ENCODE measurements around the gene RAB9A. TPM values are rescaled to one million over a fixed set of nuclear protein-coding genes. Genes with fewer than 3 reads are reported as not detected.

Gene RAB9A
- total and polyA plus RNA-seq, 11 donors: 6.8 to 34.2 (median 21.7) TPM

- intact Hi-C loops (cut with DNase I): loop anchor here in 3 of 10 donors (5.0 to 10.0 kb wide), 3 partner anchors 35 to 78 kb away; partner anchors contain the start of genes RAB9A (in 1 of the 3) and TCEANC (in 1 of the 3)
- ATAC-seq (no peak), DNase-seq (no peak)
- 59 to 70% (median 65%) methylated on average over 7 of the region's 7 CpGs for WGBS, 4 donors
- Histone ChIP-seq H3K27ac (peak overlapping the region in 2 of 12 donors; percentile 8 to 91), H3K4me1 (peaks cover 0 to 38% (median 7%) of the 10 kb centered on the region in 12 donors), H3K4me3 (peak overlapping the region in 1 of 12 donors; percentile 3), H3K9me3 (no peaks in the 10 kb centered on the region), H3K36me3 (peaks cover 0 to 12% (median 0%) of the 10 kb centered on the region in 9 donors), H3K27me3 (peaks cover 0 to 22% (median 0%) of the 10 kb centered on the region in 9 donors)
- TF ChIP-seq POLR2A (IDR thresholded peaks at IDR 0.05): no peak
- no peak for TF ChIP-seq CTCF (IDR thresholded peaks at IDR 0.05)
These were observed 43.5 kb downstream of the RAB9A start for GRCh38 chrX:13732246-13733067.

- intact Hi-C loops (cut with DNase I): loop anchor here in 3 of 10 donors (5.0 to 10.0 kb wide), 3 partner anchors 36 to 79 kb away; partner anchors contain the start of genes RAB9A (in 1 of the 3) and TCEANC (in 1 of the 3)
- Histone ChIP-seq H3K27ac (peak overlapping the region in 6 of 12 donors; percentile 81 to 94 (median 90)), H3K4me1 (peaks cover 0 to 38% (median 7%) of the 10 kb centered on the region in 12 donors), H3K9me3 (no peaks in the 10 kb centered on the region), H3K36me3 (peaks cover 0 to 22% (median under 1%) of the 10 kb centered on the region in 9 donors), H3K27me3 (peaks cover 0 to 22% (median 0%) of the 10 kb centered on the region in 9 donors), H3K4me3 (peak overlapping the region in 11 of 12 donors; percentile 47 to 91 (median 82))
- DNase-seq: no peak
- no peak for ATAC-seq
- TF ChIP-seq CTCF (IDR thresholded peaks at IDR 0.05): no peak
- no peak for TF ChIP-seq POLR2A (IDR thresholded peaks at IDR 0.05)
- 17 to 48% (median 34%) methylated on average over 4 of the region's 4 CpGs for WGBS, 4 donors
These were observed 44.6 kb downstream of the RAB9A start for GRCh38 chrX:13733506-13733905.

- H3K36me3 ChIP-seq: peaks cover 0 to 32% (median 5%) of the 10 kb centered on the region in 9 donors
- WGBS, 4 donors: 1 to 7% (median 2%) methylated on average over 40 to 75 of the region's 75 CpGs
- H3K4me1 ChIP-seq: peaks cover 0 to 38% (median 7%) of the 10 kb centered on the region in 12 donors
- DNase-seq (peak; percentile 89 to 94 (median 91)), ATAC-seq (peak; percentile 99 to 100 (median 100))
- H3K27me3 ChIP-seq: peaks cover 0 to 22% (median 0%) of the 10 kb centered on the region in 9 donors
- no peak for TF ChIP-seq CTCF (IDR thresholded peaks at IDR 0.05)
- TF ChIP-seq POLR2A (IDR thresholded peaks at IDR 0.05): peak in 1 of 2 donors; percentile 90
- H3K4me3 ChIP-seq: peak within 1 kb of the TSS; percentile 47 to 91 (median 80)
- peak within 1 kb of the TSS in 11 of 12 donors; percentile 74 to 94 (median 87) for H3K27ac ChIP-seq
- intact Hi-C loops (cut with DNase I): loop anchor here in 5 of 10 donors (1.0 to 10.0 kb wide), 5 partner anchors 37 to 81 kb away; partner anchors contain the start of genes RAB9A (in 3 of the 5) and TCEANC (in 2 of the 5)
- H3K9me3 ChIP-seq: no peaks in the 10 kb centered on the region
These were observed 45.6 kb downstream of the RAB9A start, which contains the start of the genes OFD1 and TRAPPC2 for GRCh38 chrX:13734278-13735172. OFD1 (plus strand) TSS chrX:13734748; CDS start chrX:13735072, 324 bp downstream. TRAPPC2 (minus strand) TSS chrX:13734620; CDS start chrX:13719963, 14,657 bp downstream.
